AG04449 (cell line): ENCODE measurements around the gene IFI44L.

Experiments
- CTCF ChIA-PET: fragments of 350-600 bp; formaldehyde crosslinking; extraction: SDS; loops from one replicate; lab custom pipeline; 2021; ENCODE audit warnings: antibody characterized with exemption; lab: Yijun Ruan, JAX
- POLR2A ChIA-PET: fragments of 400-600, 350-600 bp; formaldehyde crosslinking; extraction: SDS; loops from one replicate; lab custom pipeline; 2020; ENCODE audit warnings: antibody characterized with exemption, inconsistent platforms; lab: Yijun Ruan, JAX
- DNase-seq: peaks from one replicate; pipeline ENCODE4 v3.0.0-alpha.2; 2010; ENCODE audit warnings: low read depth, low spot score
- H3K4me3 ChIP-seq: 2 replicates; pipeline ENCODE4 v1.5.1; 2011; ENCODE audit warnings: low read depth, mild to moderate bottlenecking, control low read depth, low read length
- TF ChIP-seq, protein P1 (sequence below): IDR thresholded peaks from one replicate; pipeline ENCODE4 v1.5.1; 2011; ENCODE audit warnings: mild to moderate bottlenecking, moderate library complexity, low read length, control low read depth, inconsistent platforms; ENCODE audit not compliant: insufficient read depth; ENCODE audit errors: missing control alignments

Gene IFI44L

DNA sequence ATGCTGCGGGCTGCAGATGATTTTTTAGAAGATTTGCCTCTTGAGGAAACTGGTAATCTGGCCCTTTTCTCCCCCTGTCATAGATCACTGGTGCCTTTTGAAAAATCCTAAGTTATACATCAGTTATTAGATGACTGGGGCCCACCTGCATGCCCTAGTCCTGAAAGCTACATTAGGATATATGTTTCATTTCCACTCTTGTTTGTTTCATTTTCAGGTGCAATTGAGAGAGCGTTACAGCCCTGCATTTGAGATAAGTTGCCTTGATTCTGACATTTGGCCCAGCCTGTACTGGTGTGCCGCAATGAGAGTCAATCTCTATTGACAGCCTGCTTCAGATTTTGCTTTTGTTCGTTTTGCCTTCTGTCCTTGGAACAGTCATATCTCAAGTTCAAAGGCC lies 21.3 kb downstream of the IFI44L start:
- CTCF ChIA-PET = interaction anchor here (0.9 to 2.2 kb wide), 2 partner anchors 24 to 34 kb away, joined by 5 read pairs; no protein-coding TSS in a partner anchor
- POLR2A ChIA-PET = no interaction called here

DNA sequence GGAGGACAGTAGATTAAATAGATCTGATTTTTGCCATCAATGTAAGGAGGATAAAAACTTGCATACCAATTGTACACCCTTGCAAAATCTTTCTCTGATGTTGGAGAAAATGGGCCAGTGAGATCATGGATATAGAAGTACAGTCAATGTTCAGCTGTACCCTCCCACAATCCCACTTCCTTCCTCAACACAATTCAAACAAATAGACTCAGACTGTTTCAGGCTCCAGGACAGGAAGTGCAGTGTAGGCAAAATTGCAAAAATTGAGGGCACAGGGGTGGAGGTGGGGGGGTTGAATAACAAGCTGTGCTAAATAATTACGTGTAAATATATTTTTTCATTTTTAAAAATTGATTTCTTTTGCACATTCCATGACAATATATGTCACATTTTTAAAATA lies 25.5 kb downstream of the IFI44L start:
- TF ChIP-seq, protein P1, sequence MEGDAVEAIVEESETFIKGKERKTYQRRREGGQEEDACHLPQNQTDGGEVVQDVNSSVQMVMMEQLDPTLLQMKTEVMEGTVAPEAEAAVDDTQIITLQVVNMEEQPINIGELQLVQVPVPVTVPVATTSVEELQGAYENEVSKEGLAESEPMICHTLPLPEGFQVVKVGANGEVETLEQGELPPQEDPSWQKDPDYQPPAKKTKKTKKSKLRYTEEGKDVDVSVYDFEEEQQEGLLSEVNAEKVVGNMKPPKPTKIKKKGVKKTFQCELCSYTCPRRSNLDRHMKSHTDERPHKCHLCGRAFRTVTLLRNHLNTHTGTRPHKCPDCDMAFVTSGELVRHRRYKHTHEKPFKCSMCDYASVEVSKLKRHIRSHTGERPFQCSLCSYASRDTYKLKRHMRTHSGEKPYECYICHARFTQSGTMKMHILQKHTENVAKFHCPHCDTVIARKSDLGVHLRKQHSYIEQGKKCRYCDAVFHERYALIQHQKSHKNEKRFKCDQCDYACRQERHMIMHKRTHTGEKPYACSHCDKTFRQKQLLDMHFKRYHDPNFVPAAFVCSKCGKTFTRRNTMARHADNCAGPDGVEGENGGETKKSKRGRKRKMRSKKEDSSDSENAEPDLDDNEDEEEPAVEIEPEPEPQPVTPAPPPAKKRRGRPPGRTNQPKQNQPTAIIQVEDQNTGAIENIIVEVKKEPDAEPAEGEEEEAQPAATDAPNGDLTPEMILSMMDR = no peak
- no peak for DNase-seq
- ChIA-PET POLR2A (no interaction called here), CTCF (interaction anchor here (2.7 kb wide), 1 partner anchor 500 kb away, joined by 6 read pairs; no protein-coding TSS in a partner anchor)
- H3K4me3 ChIP-seq = no peak overlapping the region

More for the DNA sequence above, 21.3 kb downstream of the IFI44L start:
- no peak for DNase-seq
- no peak overlapping the region for H3K4me3 ChIP-seq
- TF ChIP-seq, protein P1 = no peak

- TF ChIP-seq, protein P1 = no peak
- ChIA-PET POLR2A (interaction anchor here (0.5 kb wide), 1 partner anchor 552 kb away, joined by 5 read pairs; no protein-coding TSS in a partner anchor), CTCF (interaction anchor here (2.7 kb wide), 1 partner anchor 502 kb away, joined by 6 read pairs; no protein-coding TSS in a partner anchor)
- DNase-seq = no peak
- H3K4me3 ChIP-seq = no peak overlapping the region
Measured at GRCh38 chr1:78647238-78647637, 27.0 kb downstream of the IFI44L start.

GRCh38 chr1:78649628-78650027 lies 29.4 kb downstream of the IFI44L start, which contains the start of gene IFI44:
IFI44 (plus strand) TSS chr1:78649831; CDS start chr1:78650196, 365 bp downstream.
- H3K4me3 ChIP-seq = peak within 1 kb of the TSS; percentile 48
- ChIA-PET POLR2A (no interaction called here), CTCF (interaction anchor here (0.8 to 1.9 kb wide), 9 partner anchors 8 to 518 kb away, joined by 3 to 9 read pairs (median 4); no protein-coding TSS in a partner anchor)
- TF ChIP-seq, protein P1 = no peak
- DNase-seq = peak; percentile 9

DNA sequence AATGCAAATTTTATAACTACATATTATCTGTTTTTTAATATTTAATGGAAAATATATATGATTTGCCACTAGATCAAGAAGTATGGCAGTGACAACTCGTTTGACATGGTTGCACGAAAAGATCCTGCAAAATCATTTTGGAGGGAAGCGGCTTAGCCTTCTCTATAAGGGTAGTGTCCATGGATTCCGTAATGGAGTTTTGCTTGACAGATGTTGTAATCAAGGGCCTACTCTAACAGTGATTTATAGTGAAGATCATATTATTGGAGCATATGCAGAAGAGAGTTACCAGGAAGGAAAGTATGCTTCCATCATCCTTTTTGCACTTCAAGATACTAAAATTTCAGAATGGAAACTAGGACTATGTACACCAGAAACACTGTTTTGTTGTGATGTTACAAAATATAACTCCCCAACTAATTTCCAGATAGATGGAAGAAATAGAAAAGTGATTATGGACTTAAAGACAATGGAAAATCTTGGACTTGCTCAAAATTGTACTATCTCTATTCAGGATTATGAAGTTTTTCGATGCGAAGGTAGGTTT lies 29.9 kb downstream of the IFI44L start:
- no peak for DNase-seq
- H3K4me3 ChIP-seq = peak overlapping the region; percentile 48
- ChIA-PET POLR2A (no interaction called here), CTCF (interaction anchor here (0.8 to 1.9 kb wide), 7 partner anchors 8 to 519 kb away, joined by 3 to 9 read pairs (median 4); no protein-coding TSS in a partner anchor)
- TF ChIP-seq, protein P1 = no peak

DNA sequence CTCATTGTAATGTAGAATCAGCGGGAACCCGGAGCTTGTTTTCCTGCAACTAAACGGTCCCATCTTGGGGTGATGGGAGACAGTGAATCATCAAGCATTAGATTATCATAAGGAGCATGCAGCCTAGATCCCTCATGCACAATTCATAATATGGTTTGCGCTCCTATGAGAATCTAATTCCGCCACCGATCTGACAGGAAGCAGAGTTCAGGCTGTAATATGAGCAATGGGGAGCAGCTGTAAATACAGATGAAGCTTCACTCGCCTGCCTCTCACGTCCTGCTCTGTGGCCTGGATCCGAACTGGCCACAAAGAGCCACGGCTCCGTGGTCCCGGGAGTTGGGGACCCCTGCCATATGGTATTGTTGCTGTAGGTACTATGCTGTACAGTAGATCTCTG lies 31.0 kb downstream of the IFI44L start:
- POLR2A ChIA-PET = no interaction called here
- TF ChIP-seq, protein P1 = no peak
- CTCF ChIA-PET = no interaction called here
- peak; percentile 34 for DNase-seq
- H3K4me3 ChIP-seq = peak overlapping the region; percentile 48
